Glutamatergic neuron (in vitro differentiated cells): Measurements from ENCODE around the gene CCDC85C. TPM values are rescaled to one million over a fixed set of nuclear protein-coding genes. Genes with fewer than 3 reads are reported as not detected.

Experiments used
- DNase-seq: peaks from one replicate; pipeline ENCODE4 v3.0.0; 2022
- H3K27ac Mint-ChIP-seq: one replicate; pipeline ENCODE4 v1.8.0; 2020; ENCODE audit warnings: mild to moderate bottlenecking, mixed read lengths, inconsistent platforms; ENCODE audit not compliant: unreplicated experiment
- H3K27me3 Mint-ChIP-seq: one replicate; pipeline ENCODE4 v1.8.0; 2020; ENCODE audit warnings: mild to moderate bottlenecking, moderate library complexity, mixed read lengths, inconsistent platforms; ENCODE audit not compliant: unreplicated experiment
- H3K36me3 Mint-ChIP-seq: one replicate; pipeline ENCODE4 v1.8.0; 2020; ENCODE audit warnings: mild to moderate bottlenecking, mixed read lengths, inconsistent platforms; ENCODE audit not compliant: unreplicated experiment
- H3K4me1 Mint-ChIP-seq: one replicate; pipeline ENCODE4 v1.8.0; 2020; ENCODE audit warnings: mild to moderate bottlenecking, low read depth, mixed read lengths, inconsistent platforms; ENCODE audit not compliant: unreplicated experiment
- H3K4me3 Mint-ChIP-seq: one replicate; pipeline ENCODE4 v1.8.0; 2020; ENCODE audit warnings: mild to moderate bottlenecking, mixed read lengths, inconsistent platforms; ENCODE audit not compliant: unreplicated experiment
- H3K9me3 Mint-ChIP-seq: one replicate; pipeline ENCODE4 v1.8.0; 2020; ENCODE audit warnings: mild to moderate bottlenecking, moderate library complexity, mixed read lengths, inconsistent platforms; ENCODE audit not compliant: unreplicated experiment
- total RNA-seq: library from RNA; stranded (reverse); fragmentation: NEBNext Ultra II Directional; extraction: Animal tissue kit (Norgen Biotek cat#: 25700); gene quantifications from one replicate; pipeline ENCODE4 v1.2.1, GENCODE V29; 2021; ENCODE audit not compliant: unreplicated experiment
- TF ChIP-seq, protein P1 (sequence below): fragments of 200-600 bp; sonication (generic); IDR thresholded peaks from one replicate; pipeline ENCODE4 v1.5.0; 2021; ENCODE audit not compliant: partially characterized antibody, unreplicated experiment

Gene CCDC85C
- total RNA-seq, 1 donor from 2014 or later = 32.3 TPM

DNA sequence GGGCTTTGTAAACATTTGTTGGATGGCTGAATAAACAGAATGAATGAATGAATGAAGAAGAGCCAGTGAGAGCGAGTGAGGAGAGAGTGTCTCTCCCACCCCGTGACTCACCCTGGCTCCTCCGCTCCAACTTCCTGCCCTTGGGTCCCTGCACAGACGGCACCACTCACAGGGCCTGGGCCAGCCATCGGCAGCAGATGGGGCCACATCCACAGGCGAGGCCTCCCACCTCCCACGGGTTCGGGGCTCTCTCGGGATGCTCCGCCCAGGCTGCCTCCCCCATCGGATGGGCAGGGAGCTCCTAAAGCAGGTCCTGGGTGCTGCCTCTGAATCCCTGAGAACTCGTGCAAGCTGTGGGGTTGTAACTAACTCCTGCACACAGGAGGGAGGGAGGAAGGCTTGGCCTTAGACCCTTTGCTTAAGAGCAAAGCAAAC, 81.5 kb downstream of the CCDC85C start:
- H3K36me3 Mint-ChIP-seq = no peaks in the 10 kb centered on the region
- peaks cover 10% of the 10 kb centered on the region for H3K27me3 Mint-ChIP-seq
- no peak overlapping the region for H3K27ac Mint-ChIP-seq
- no peak overlapping the region for H3K4me3 Mint-ChIP-seq
- TF ChIP-seq, protein P1, sequence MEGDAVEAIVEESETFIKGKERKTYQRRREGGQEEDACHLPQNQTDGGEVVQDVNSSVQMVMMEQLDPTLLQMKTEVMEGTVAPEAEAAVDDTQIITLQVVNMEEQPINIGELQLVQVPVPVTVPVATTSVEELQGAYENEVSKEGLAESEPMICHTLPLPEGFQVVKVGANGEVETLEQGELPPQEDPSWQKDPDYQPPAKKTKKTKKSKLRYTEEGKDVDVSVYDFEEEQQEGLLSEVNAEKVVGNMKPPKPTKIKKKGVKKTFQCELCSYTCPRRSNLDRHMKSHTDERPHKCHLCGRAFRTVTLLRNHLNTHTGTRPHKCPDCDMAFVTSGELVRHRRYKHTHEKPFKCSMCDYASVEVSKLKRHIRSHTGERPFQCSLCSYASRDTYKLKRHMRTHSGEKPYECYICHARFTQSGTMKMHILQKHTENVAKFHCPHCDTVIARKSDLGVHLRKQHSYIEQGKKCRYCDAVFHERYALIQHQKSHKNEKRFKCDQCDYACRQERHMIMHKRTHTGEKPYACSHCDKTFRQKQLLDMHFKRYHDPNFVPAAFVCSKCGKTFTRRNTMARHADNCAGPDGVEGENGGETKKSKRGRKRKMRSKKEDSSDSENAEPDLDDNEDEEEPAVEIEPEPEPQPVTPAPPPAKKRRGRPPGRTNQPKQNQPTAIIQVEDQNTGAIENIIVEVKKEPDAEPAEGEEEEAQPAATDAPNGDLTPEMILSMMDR = no peak
- peaks cover 14% of the 10 kb centered on the region for H3K4me1 Mint-ChIP-seq
- H3K9me3 Mint-ChIP-seq = peaks cover 6% of the 10 kb centered on the region
- peak; percentile 38 for DNase-seq

DNA sequence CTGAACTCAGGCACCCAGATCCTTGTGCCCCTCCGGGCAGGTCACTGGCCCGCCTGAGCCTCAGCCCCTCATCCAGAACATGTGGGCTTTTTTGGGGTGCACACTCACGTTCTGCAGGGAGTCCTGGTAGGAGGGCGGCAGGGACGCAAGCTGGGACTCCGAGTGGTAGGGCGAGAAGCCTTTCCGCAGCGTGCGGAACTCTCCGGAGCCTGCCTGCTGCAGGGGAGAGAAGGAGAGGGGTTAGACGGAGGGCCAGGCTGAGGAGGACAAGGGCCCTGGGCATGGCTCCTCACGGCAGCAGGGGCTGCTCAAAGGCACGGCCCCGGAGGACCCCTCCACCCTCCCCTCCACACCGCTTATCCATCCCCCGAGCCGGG, 82.0 kb downstream of the CCDC85C start:
- peak; percentile 16 for DNase-seq
- peaks cover 14% of the 10 kb centered on the region for H3K4me1 Mint-ChIP-seq
- H3K36me3 Mint-ChIP-seq = no peaks in the 10 kb centered on the region
- TF ChIP-seq, protein P1 = no peak
- peaks cover 8% of the 10 kb centered on the region for H3K27me3 Mint-ChIP-seq
- peaks cover 8% of the 10 kb centered on the region for H3K9me3 Mint-ChIP-seq
- no peak overlapping the region for H3K4me3 Mint-ChIP-seq
- no peak overlapping the region for H3K27ac Mint-ChIP-seq

DNA sequence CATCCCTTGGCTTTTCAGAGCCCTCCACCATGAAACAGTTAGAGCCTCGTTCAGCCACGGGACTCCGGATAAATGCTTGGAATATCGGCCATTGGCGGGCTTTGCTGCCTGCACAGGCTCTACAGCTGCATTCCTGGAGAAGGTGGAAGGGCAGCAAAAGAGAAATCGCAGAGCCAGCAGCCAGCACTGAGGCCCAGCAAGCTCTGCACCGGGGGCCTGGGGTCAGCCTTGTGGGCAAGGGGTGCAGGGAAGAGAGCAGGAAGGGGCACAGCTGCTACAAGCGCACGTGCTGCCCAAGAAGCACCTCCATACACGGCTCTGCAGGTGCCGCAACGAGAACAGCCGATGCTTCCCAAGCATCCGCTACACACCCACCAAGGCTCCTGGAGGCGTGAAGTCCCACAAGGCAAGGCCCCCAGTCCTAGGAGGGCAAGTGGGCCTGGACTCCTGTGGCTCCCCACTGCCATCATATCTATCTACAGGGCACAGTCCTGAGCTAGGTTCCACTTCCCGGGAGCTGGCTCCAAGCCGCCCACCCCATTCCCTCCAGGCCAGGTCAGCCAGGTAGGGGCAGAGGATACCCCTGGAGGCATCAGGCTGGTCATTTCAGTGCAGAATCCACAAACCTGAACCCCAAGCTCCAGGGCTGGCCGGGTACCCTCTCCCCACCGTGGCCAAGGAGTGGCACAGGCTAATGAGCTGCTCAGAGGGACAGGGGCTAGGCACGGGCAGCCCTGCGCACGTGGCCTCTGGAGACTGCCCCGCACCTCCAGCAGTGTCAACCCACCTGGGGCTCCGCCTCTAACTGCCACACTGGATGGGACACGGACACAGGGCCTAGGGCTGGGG, 82.6 kb downstream of the CCDC85C start:
- peak; percentile 14 for DNase-seq
- Mint-ChIP-seq H3K4me3 (no peak overlapping the region), H3K4me1 (peaks cover 14% of the 10 kb centered on the region), H3K27ac (peak overlapping the region; percentile 43), H3K36me3 (no peaks in the 10 kb centered on the region), H3K9me3 (peaks cover 8% of the 10 kb centered on the region), H3K27me3 (peaks cover 8% of the 10 kb centered on the region)
- TF ChIP-seq, protein P1 = no peak

DNA sequence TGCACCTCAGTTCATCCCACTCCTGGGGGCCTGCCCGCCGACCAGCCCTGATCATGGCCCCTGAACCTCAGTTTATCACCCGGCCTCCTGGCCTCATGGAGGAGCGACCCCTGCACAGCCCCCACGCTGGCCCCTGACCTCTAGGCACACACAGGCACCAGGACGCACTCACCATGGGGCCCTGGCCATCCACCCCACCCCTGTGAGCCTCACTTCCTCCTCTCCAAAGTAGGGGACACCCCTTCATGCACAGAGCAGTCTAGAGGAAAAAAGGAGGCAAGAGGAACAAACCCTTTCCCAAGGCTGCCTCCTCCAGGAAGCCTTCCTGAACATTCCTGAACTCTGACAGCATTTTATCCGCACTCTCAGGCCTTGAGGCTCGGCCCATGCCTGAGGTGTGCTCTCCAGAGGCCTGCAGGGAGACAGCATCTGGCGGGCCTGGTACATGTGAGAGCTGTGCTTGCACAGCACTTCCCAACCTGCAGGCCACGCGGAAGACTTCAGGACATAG, 83.4 kb downstream of the CCDC85C start:
- peak; percentile 13 for DNase-seq
- Mint-ChIP-seq H3K27ac (peak overlapping the region; percentile 43), H3K4me3 (no peak overlapping the region), H3K9me3 (peaks cover 8% of the 10 kb centered on the region), H3K4me1 (peaks cover 14% of the 10 kb centered on the region), H3K27me3 (peaks cover 8% of the 10 kb centered on the region), H3K36me3 (no peaks in the 10 kb centered on the region)
- TF ChIP-seq, protein P1 = no peak

DNA sequence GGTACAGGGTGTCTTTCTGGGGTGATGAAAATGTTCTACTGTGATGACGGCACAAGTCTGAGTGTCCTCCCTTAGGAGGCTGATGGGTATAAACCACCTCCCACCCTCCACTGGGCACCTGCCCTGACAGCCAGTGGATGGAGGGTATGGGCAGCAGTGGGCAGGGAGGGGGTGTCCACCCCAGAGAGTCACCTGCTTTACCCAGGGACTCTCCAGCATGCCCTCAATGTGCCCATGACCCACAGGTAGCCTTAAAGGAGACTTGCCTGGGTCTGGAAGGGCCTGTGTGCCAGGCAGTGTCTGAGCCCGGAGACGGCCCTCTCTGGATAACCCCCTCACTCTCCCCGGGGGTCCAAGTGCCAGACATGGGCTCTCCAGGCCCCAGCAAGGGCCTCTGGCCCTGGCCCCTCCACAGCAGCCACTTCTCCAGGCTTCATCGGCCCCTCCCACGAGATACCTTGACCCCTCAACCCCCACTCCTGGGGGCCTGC, 84.0 kb downstream of the CCDC85C start:
- TF ChIP-seq, protein P1 = no peak
- Mint-ChIP-seq H3K4me3 (no peak overlapping the region), H3K27ac (no peak overlapping the region), H3K27me3 (peaks cover 8% of the 10 kb centered on the region), H3K9me3 (peaks cover 8% of the 10 kb centered on the region), H3K4me1 (peaks cover 14% of the 10 kb centered on the region), H3K36me3 (no peaks in the 10 kb centered on the region)
- DNase-seq = peak; percentile 10
